HepG2 (cell line): ENCODE results near the gene C20orf96. TPM values are rescaled to one million over a fixed set of nuclear protein-coding genes. Genes with fewer than 3 reads are reported as not detected.

Source experiments
- BATF2 ChIP-seq: sonication (generic); formaldehyde crosslinking; IDR thresholded peaks from 2 replicates; pipeline ENCODE4 v1.8.0; 2022; ENCODE audit warnings: mild to moderate bottlenecking, missing genetic modification reagents, moderate library complexity
- BORCS8-MEF2B ChIP-seq: sonication (generic); formaldehyde crosslinking; IDR thresholded peaks from 2 replicates; pipeline ENCODE4 v1.8.0; 2022; ENCODE audit warnings: mild to moderate bottlenecking, missing genetic modification reagents
- CAMTA2 ChIP-seq: sonication (generic); formaldehyde crosslinking; IDR thresholded peaks from 2 replicates; pipeline ENCODE4 v1.4.0; 2020; ENCODE audit warnings: mild to moderate bottlenecking, missing genetic modification reagents, borderline replicate concordance
- CCDC6 ChIP-seq: sonication (generic); formaldehyde crosslinking; IDR thresholded peaks from 2 replicates; pipeline ENCODE4 v1.8.1; 2022; ENCODE audit warnings: mild to moderate bottlenecking, missing genetic modification reagents, moderate library complexity
- CEBPB ChIP-seq: IDR thresholded peaks from 2 replicates; pipeline ENCODE4 v1.6.1; 2011; ENCODE audit warnings: low read depth, low read length, improper control_type of control experiment, borderline replicate concordance
- CEBPZ ChIP-seq: IDR thresholded peaks from 2 replicates; pipeline ENCODE4 v1.6.1; 2012; ENCODE audit warnings: low read length, improper control_type of control experiment
- CTCF ChIP-seq: sonication (generic); formaldehyde crosslinking; IDR thresholded peaks from 2 replicates; pipeline ENCODE4 v1.5.0; 2020; ENCODE audit warnings: mild to moderate bottlenecking, missing genetic modification reagents, moderate library complexity
- DDIT3 ChIP-seq: sonication (generic); formaldehyde crosslinking; IDR thresholded peaks from 2 replicates; pipeline ENCODE4 v1.4.0; 2020; ENCODE audit warnings: mild to moderate bottlenecking, missing genetic modification reagents
- EEA1 ChIP-seq: sonication (generic); formaldehyde crosslinking; IDR thresholded peaks from 2 replicates; pipeline ENCODE4 v1.5.1; 2020; ENCODE audit warnings: mild to moderate bottlenecking, missing genetic modification reagents, borderline replicate concordance
- ERF ChIP-seq: IDR thresholded peaks from 2 replicates; pipeline ENCODE4 v1.6.1; 2018; ENCODE audit warnings: missing biosample characterization, missing genetic modification reagents
- HNRNPL ChIP-seq: fragments of 200-400 bp; formaldehyde crosslinking; IDR thresholded peaks from 2 replicates; pipeline ENCODE4 v1.6.1; 2017; ENCODE audit warnings: mild to moderate bottlenecking, low read depth, low read length
- IKZF1 ChIP-seq: fragments of 450-650 bp; IDR thresholded peaks from 2 replicates; pipeline ENCODE4 v1.7.1; 2016
- PRDM10 ChIP-seq: sonication (generic); formaldehyde crosslinking; IDR thresholded peaks from 2 replicates; pipeline ENCODE4 v1.4.0; 2020; ENCODE audit warnings: low read depth, missing genetic modification reagents
- RAD51 ChIP-seq: fragments of 450-650 bp; IDR thresholded peaks from 2 replicates; pipeline ENCODE4 v1.6.1; 2016; ENCODE audit warnings: borderline replicate concordance
- RCOR2 ChIP-seq: IDR thresholded peaks from 2 replicates; pipeline ENCODE4 v1.6.1; 2016; ENCODE audit warnings: missing biosample characterization, missing genetic modification reagents
- TGIF2 ChIP-seq: IDR thresholded peaks from 2 replicates; pipeline ENCODE4 v1.6.1; 2016; ENCODE audit warnings: control low read depth, missing compliant biosample characterization
- THAP11 ChIP-seq: IDR thresholded peaks from 2 replicates; pipeline ENCODE4 v1.6.1; 2016; ENCODE audit warnings: missing biosample characterization, missing genetic modification reagents
- ZNF441 ChIP-seq: sonication (generic); formaldehyde crosslinking; IDR thresholded peaks from 2 replicates; pipeline ENCODE4 v1.7.0; 2021; ENCODE audit warnings: missing genetic modification reagents, borderline replicate concordance
- ZNF839 ChIP-seq: sonication (generic); formaldehyde crosslinking; IDR thresholded peaks from 2 replicates; pipeline ENCODE4 v1.4.0; 2020; ENCODE audit warnings: missing genetic modification reagents, mild to moderate bottlenecking, borderline replicate concordance
- polyA plus RNA-seq, 8 experiments: library from polyadenylated mRNA; depleted of rRNA in 3 of 8; stranded (reverse) in 7 of 8; unstranded in 1 of 8; fragments of >200 nt; fragmentation: Illumina TruSeq in 4 of 8; extraction: Trizol in 4 of 8; gene quantifications; 2 replicates each; pipeline versions ENCODE4 v1.2.1 to v1.2.3, GENCODE V29; 2011 to 2016; ENCODE audit warnings: low read depth in 4 of 8, missing spikeins in 1 of 8, mixed read lengths in 1 of 8; ENCODE audit not compliant: insufficient read depth in 1 of 8
- total RNA-seq, 5 experiments: library from RNA; depleted of rRNA; stranded (reverse); fragments of >200 nt; fragmentation: Illumina TruSeq; extraction: Trizol; gene quantifications; 2 replicates each; pipeline ENCODE4 v1.2.3, GENCODE V29; 2016; ENCODE audit warnings: low read depth in 1 of 5

Gene C20orf96
- total and polyA plus RNA-seq, 2 of the 13 experiments (the other 11 are each of a cell fraction or from before 2014, with no cell fraction given), result 3.8 to 20.6 TPM

- TF ChIP-seq CTCF (CRISPR knock-in tag), result peak; percentile 100
- TF ChIP-seq BORCS8-MEF2B (CRISPR knock-in tag), result peak; percentile 98
- peak; percentile 87 for TF ChIP-seq CAMTA2 (CRISPR knock-in tag)
- TF ChIP-seq RCOR2 (CRISPR knock-in tag), result peak; percentile 74
- peak; percentile 91 for TF ChIP-seq ERF (CRISPR knock-in tag)
- TF ChIP-seq THAP11, result peak; percentile 82
- TF ChIP-seq IKZF1, result no peak
- TF ChIP-seq CEBPB, result peak; percentile 50; the same call in 1 of the 2 replicates
- peak; percentile 96; the same call in 1 of the 2 replicates for TF ChIP-seq EEA1 (CRISPR knock-in tag)
- TF ChIP-seq CCDC6, result no peak
- TF ChIP-seq HNRNPL, result peak; percentile 78; the same call in 1 of the 2 replicates
- peak; percentile 75; the same call in 1 of the 2 replicates for TF ChIP-seq BATF2 (CRISPR knock-in tag)
- no peak for TF ChIP-seq CEBPZ
- peak; percentile 66; the same call in 1 of the 2 replicates for TF ChIP-seq PRDM10 (CRISPR knock-in tag)
- TF ChIP-seq TGIF2 (CRISPR knock-in tag), result peak; percentile 78
- peak; percentile 96 for TF ChIP-seq ZNF839 (CRISPR knock-in tag)
- TF ChIP-seq DDIT3 (CRISPR knock-in tag), result no peak
- TF ChIP-seq ZNF441 (CRISPR knock-in tag), result peak; percentile 99
- no peak for TF ChIP-seq RAD51
Observed at GRCh38 chr20:266596-267562, 23.7 kb downstream of the C20orf96 start (continued).
